Mesendoderm (in vitro differentiated cells): Measurements from ENCODE around the gene KNOP1.

Experiments
- DNase-seq: peaks from one replicate; pipeline ENCODE4 v3.0.0; 2013
- H2AK5ac ChIP-seq: 2 replicates; pipeline ENCODE4 v1.6.1; 2013; ENCODE audit warnings: low read length, inconsistent platforms
- H2BK120ac ChIP-seq: 2 replicates; pipeline ENCODE4 v1.6.1; 2013; ENCODE audit warnings: low read depth, mild to moderate bottlenecking, low read length, moderate library complexity, mixed read lengths
- H2BK15ac ChIP-seq: replicated peaks from 2 replicates; pipeline ENCODE4 v1.6.1; 2013; ENCODE audit warnings: low read depth, mild to moderate bottlenecking, moderate library complexity
- H2BK5ac ChIP-seq: 2 replicates; pipeline ENCODE4 v1.6.1; 2013; ENCODE audit warnings: low read length, inconsistent platforms
- H3K18ac ChIP-seq: 2 replicates; pipeline ENCODE4 v1.6.1; 2013; ENCODE audit warnings: mild to moderate bottlenecking, low read length, mixed read lengths
- H3K23ac ChIP-seq: one replicate; pipeline ENCODE4 v1.6.1; 2013; ENCODE audit warnings: low read length
- H3K27ac ChIP-seq: 2 replicates; pipeline ENCODE4 v1.5.1; 2013; ENCODE audit warnings: low read depth, mild to moderate bottlenecking, inconsistent platforms, low read length, moderate library complexity
- H3K27me3 ChIP-seq: 2 replicates; pipeline ENCODE4 v1.6.1; 2013; ENCODE audit warnings: low read length, control low read depth, mild to moderate bottlenecking, inconsistent platforms; ENCODE audit not compliant: insufficient read depth, poor library complexity
- H3K36me3 ChIP-seq: 2 replicates; pipeline ENCODE4 v1.6.1; 2013; ENCODE audit warnings: low read length, inconsistent platforms; ENCODE audit not compliant: control insufficient read depth, insufficient read depth
- H3K4ac ChIP-seq: one replicate; pipeline ENCODE4 v1.6.1; 2013; ENCODE audit warnings: low read depth, mild to moderate bottlenecking, low read length, moderate library complexity
- H3K4me1 ChIP-seq: 2 replicates; pipeline ENCODE4 v1.6.1; 2013; ENCODE audit warnings: low read depth, low read length, inconsistent platforms; ENCODE audit not compliant: control insufficient read depth
- H3K4me2 ChIP-seq: 2 replicates; pipeline ENCODE4 v1.6.1; 2013; ENCODE audit warnings: low read length
- H3K4me3 ChIP-seq: 2 replicates; pipeline ENCODE4 v1.5.1; 2013; ENCODE audit warnings: mild to moderate bottlenecking, low read length
- H3K56ac ChIP-seq: one replicate; pipeline ENCODE4 v1.6.1; 2013; ENCODE audit warnings: low read length
- H3K79me1 ChIP-seq: 2 replicates; pipeline ENCODE4 v1.6.1; 2013; ENCODE audit warnings: low read length, inconsistent platforms
- H3K79me2 ChIP-seq: 2 replicates; pipeline ENCODE4 v1.6.1; 2013; ENCODE audit warnings: mild to moderate bottlenecking, low read length; ENCODE audit not compliant: control insufficient read depth, insufficient read depth
- H3K9ac ChIP-seq: 2 replicates; pipeline ENCODE4 v1.6.1; 2013; ENCODE audit warnings: low read length, inconsistent platforms
- H4K5ac ChIP-seq: one replicate; pipeline ENCODE4 v1.6.1; 2013; ENCODE audit warnings: low read length
- H4K8ac ChIP-seq: one replicate; pipeline ENCODE4 v1.6.1; 2013; ENCODE audit warnings: low read depth, mild to moderate bottlenecking, control low read depth, low read length, moderate library complexity
- WGBS: extraction: QIAGEN DNeasy Blood & Tissue Kit; methylation state at CpG from one replicate; pipeline ENCODE4 v1.1.7; 2013; ENCODE audit warnings: low lambda C conversion rate, missing lambda C conversion rate; ENCODE audit not compliant: insufficient coverage; ENCODE audit errors: extremely low coverage; 5-methylcytosine and 5-hydroxymethylcytosine counted together

KNOP1 gene

GRCh38 chr16:19698480-19699465 is 19.3 kb downstream of the KNOP1 start:
- H2AK5ac ChIP-seq, result no peak overlapping the region
- H3K18ac ChIP-seq, result no peak overlapping the region
- H3K4me3 ChIP-seq, result no peak overlapping the region
- H2BK15ac ChIP-seq, result no peak overlapping the region
- no peak overlapping the region for H3K4me2 ChIP-seq
- H4K5ac ChIP-seq, result no peak overlapping the region
- peaks cover 8% of the 10 kb centered on the region for H3K36me3 ChIP-seq
- no peak overlapping the region for H3K23ac ChIP-seq
- no peak overlapping the region for H2BK120ac ChIP-seq
- no peak overlapping the region for H3K27ac ChIP-seq
- H3K79me1 ChIP-seq, result peaks cover 4% of the 10 kb centered on the region
- H4K8ac ChIP-seq, result no peak overlapping the region
- DNase-seq, result no peak
- no CpG with 5 or more reads among the region's 19 CpGs for WGBS
- no peak overlapping the region for H3K9ac ChIP-seq
- H3K27me3 ChIP-seq, result no peaks in the 10 kb centered on the region
- no peak overlapping the region for H3K4ac ChIP-seq
- no peaks in the 10 kb centered on the region for H3K79me2 ChIP-seq
- H3K56ac ChIP-seq, result no peak overlapping the region
- no peak overlapping the region for H2BK5ac ChIP-seq
- H3K4me1 ChIP-seq, result no peaks in the 10 kb centered on the region

- no peak overlapping the region for H2BK5ac ChIP-seq
- H2BK15ac ChIP-seq, result no peak overlapping the region
- no CpG with 5 or more reads among the region's 8 CpGs for WGBS
- H3K79me1 ChIP-seq, result no peaks in the 10 kb centered on the region
- no peak overlapping the region for H3K4me3 ChIP-seq
- no peak overlapping the region for H2AK5ac ChIP-seq
- no peak overlapping the region for H3K4ac ChIP-seq
- no peaks in the 10 kb centered on the region for H3K27me3 ChIP-seq
- peaks cover 6% of the 10 kb centered on the region for H3K36me3 ChIP-seq
- no peak for DNase-seq
- H3K27ac ChIP-seq, result no peak overlapping the region
- H3K4me2 ChIP-seq, result no peak overlapping the region
- H3K23ac ChIP-seq, result no peak overlapping the region
- H4K5ac ChIP-seq, result no peak overlapping the region
- H3K4me1 ChIP-seq, result no peaks in the 10 kb centered on the region
- no peak overlapping the region for H2BK120ac ChIP-seq
- H3K9ac ChIP-seq, result no peak overlapping the region
- H3K79me2 ChIP-seq, result no peaks in the 10 kb centered on the region
- no peak overlapping the region for H4K8ac ChIP-seq
- H3K56ac ChIP-seq, result no peak overlapping the region
- no peak overlapping the region for H3K18ac ChIP-seq
Observed at GRCh38 chr16:19697756-19698318, 20.2 kb downstream of the KNOP1 start.

- H3K4ac ChIP-seq, result no peak overlapping the region
- H3K4me1 ChIP-seq, result no peaks in the 10 kb centered on the region
- no peak overlapping the region for H3K23ac ChIP-seq
- no peak overlapping the region for H2BK120ac ChIP-seq
- no peaks in the 10 kb centered on the region for H3K79me2 ChIP-seq
- no peak overlapping the region for H3K4me3 ChIP-seq
- no peaks in the 10 kb centered on the region for H3K79me1 ChIP-seq
- DNase-seq, result no peak
- H2BK5ac ChIP-seq, result no peak overlapping the region
- no peak overlapping the region for H4K8ac ChIP-seq
- no peaks in the 10 kb centered on the region for H3K27me3 ChIP-seq
- no peak overlapping the region for H3K9ac ChIP-seq
- H3K56ac ChIP-seq, result no peak overlapping the region
- no peak overlapping the region for H3K27ac ChIP-seq
- peaks cover 6% of the 10 kb centered on the region for H3K36me3 ChIP-seq
- H2BK15ac ChIP-seq, result no peak overlapping the region
- H4K5ac ChIP-seq, result no peak overlapping the region
- no peak overlapping the region for H3K18ac ChIP-seq
- no CpG with 5 or more reads among the region's 15 CpGs for WGBS
- no peak overlapping the region for H2AK5ac ChIP-seq
- H3K4me2 ChIP-seq, result no peak overlapping the region
Observed at GRCh38 chr16:19696961-19697360, 21.1 kb downstream of the KNOP1 start.

GRCh38 chr16:19696328-19696727 is 21.7 kb downstream of the KNOP1 start:
- no peak overlapping the region for H3K4me3 ChIP-seq
- peaks cover 6% of the 10 kb centered on the region for H3K36me3 ChIP-seq
- no peak for DNase-seq
- H4K5ac ChIP-seq, result no peak overlapping the region
- no peak overlapping the region for H3K4me2 ChIP-seq
- H3K23ac ChIP-seq, result no peak overlapping the region
- H3K56ac ChIP-seq, result no peak overlapping the region
- H3K4ac ChIP-seq, result no peak overlapping the region
- no CpG with 5 or more reads among the region's 10 CpGs for WGBS
- H4K8ac ChIP-seq, result no peak overlapping the region
- H2BK5ac ChIP-seq, result no peak overlapping the region
- no peaks in the 10 kb centered on the region for H3K79me2 ChIP-seq
- H3K9ac ChIP-seq, result no peak overlapping the region
- no peak overlapping the region for H2BK15ac ChIP-seq
- no peaks in the 10 kb centered on the region for H3K4me1 ChIP-seq
- H2AK5ac ChIP-seq, result no peak overlapping the region
- no peak overlapping the region for H3K27ac ChIP-seq
- H2BK120ac ChIP-seq, result no peak overlapping the region
- no peaks in the 10 kb centered on the region for H3K79me1 ChIP-seq
- H3K27me3 ChIP-seq, result no peaks in the 10 kb centered on the region
- no peak overlapping the region for H3K18ac ChIP-seq

GRCh38 chr16:19694989-19695388 is 23.0 kb downstream of the KNOP1 start:
- no peak overlapping the region for H4K5ac ChIP-seq
- H3K79me1 ChIP-seq, result no peaks in the 10 kb centered on the region
- H3K36me3 ChIP-seq, result peaks cover 6% of the 10 kb centered on the region
- H4K8ac ChIP-seq, result no peak overlapping the region
- no peak overlapping the region for H3K4ac ChIP-seq
- H3K4me3 ChIP-seq, result no peak overlapping the region
- DNase-seq, result peak; percentile 34
- H2BK15ac ChIP-seq, result no peak overlapping the region
- no peak overlapping the region for H3K18ac ChIP-seq
- H2AK5ac ChIP-seq, result no peak overlapping the region
- no peak overlapping the region for H2BK5ac ChIP-seq
- no peaks in the 10 kb centered on the region for H3K27me3 ChIP-seq
- H3K27ac ChIP-seq, result no peak overlapping the region
- H3K4me1 ChIP-seq, result no peaks in the 10 kb centered on the region
- H2BK120ac ChIP-seq, result no peak overlapping the region
- no peaks in the 10 kb centered on the region for H3K79me2 ChIP-seq
- H3K23ac ChIP-seq, result no peak overlapping the region
- no CpG with 5 or more reads among the region's 8 CpGs for WGBS
- H3K9ac ChIP-seq, result no peak overlapping the region
- no peak overlapping the region for H3K4me2 ChIP-seq
- no peak overlapping the region for H3K56ac ChIP-seq
